ENCODE data around the gene MORC3. TPM values are rescaled to one million over a fixed set of nuclear protein-coding genes. Genes with fewer than 3 reads are reported as not detected.
A peak's percentile ranks its signal among the peaks of the same experiment; 100 is the strongest.

MORC3 gene
- total and polyA plus RNA-seq, 9 of the 15 experiments (the other 6 are each of a cell fraction or from before 2014, with no cell fraction given) = 12.7 to 53.7 (median 36.0) TPM

- no peak for TF ChIP-seq HMBOX1 (IDR thresholded peaks at IDR 0.05)
- no peak for TF ChIP-seq NR3C1 (CRISPR knock-in tag; IDR thresholded peaks at IDR 0.05)
- TF ChIP-seq THRB (CRISPR knock-in tag; conservative IDR thresholded peaks at IDR 0.05) = 0 out of 2 replicates have a peak, but pooled peaks have one; percentile 34
- no peak for TF ChIP-seq ZNF3 (CRISPR knock-in tag; IDR thresholded peaks at IDR 0.05)
- no peak for TF ChIP-seq ZNF57 (CRISPR knock-in tag; IDR thresholded peaks at IDR 0.05)
- TF ChIP-seq CTCF (IDR thresholded peaks at IDR 0.05 in 2 of 3, conservative IDR thresholded peaks at IDR 0.05 in 1 of 3; ENCODE audit: insufficient read depth in 2 of 3, low read depth in 1 of 3, low read length in 3 of 3) = peak; percentile 86 to 96 (median 94)
- no peak for TF ChIP-seq ARID1B (IDR thresholded peaks at IDR 0.05)
- TF ChIP-seq RFX5 (IDR thresholded peaks at IDR 0.05; ENCODE audit: low read depth, low read length) = no peak
- no peak for TF ChIP-seq ZBTB9 (CRISPR knock-in tag; IDR thresholded peaks at IDR 0.05)
- no peak for TF ChIP-seq GTF2E2 (tag; IDR thresholded peaks at IDR 0.05)
- no peak for TF ChIP-seq CEBPB (tag; IDR thresholded peaks at IDR 0.05)
- TF ChIP-seq HDAC1 (IDR thresholded peaks at IDR 0.05) = no peak
- peak; percentile 42; the same call in 1 of the 2 replicates for TF ChIP-seq CREM (IDR thresholded peaks at IDR 0.05; ENCODE audit: low read depth)
- TF ChIP-seq ZNF280B (CRISPR knock-in tag; IDR thresholded peaks at IDR 0.05) = no peak
- TF ChIP-seq DEAF1 (CRISPR knock-in tag; IDR thresholded peaks at IDR 0.05) = peak; percentile 61; the same call in 1 of the 2 replicates
- peak; percentile 47; the same call in 1 of the 2 replicates for TF ChIP-seq ZNF384 (IDR thresholded peaks at IDR 0.05; ENCODE audit: low read depth, low read length)
- TF ChIP-seq YBX1 (IDR thresholded peaks at IDR 0.05) = no peak
- TF ChIP-seq JUND (IDR thresholded peaks at IDR 0.05; ENCODE audit: borderline replicate concordance, low read depth, low read length) = peak; percentile 53; the same call in 1 of the 2 replicates
- no peak; the same call in 2 of the 3 replicates for TF ChIP-seq JUND (tag; IDR thresholded peaks at IDR 0.05; ENCODE audit: borderline replicate concordance, low read depth, low read length)
- TF ChIP-seq MEF2A (IDR thresholded peaks at IDR 0.05; ENCODE audit: control insufficient read depth, low read depth, low read length) = no peak
Observed at GRCh38 chr21:36419996-36420395, 100.0 kb downstream of the MORC3 start (continued).
